ENCODE data around the gene OOSP4B. TPM values are rescaled to one million over a fixed set of nuclear protein-coding genes. Genes with fewer than 3 reads are reported as not detected.
"Not testable (repeated sequence)": the region's sequence is repeated elsewhere in the genome, so short reads cannot be mapped to it uniquely, and the experiment has no call there.

The OOSP4B gene
- total RNA-seq, 1 donor from 2014 or later: not detected

DNA sequence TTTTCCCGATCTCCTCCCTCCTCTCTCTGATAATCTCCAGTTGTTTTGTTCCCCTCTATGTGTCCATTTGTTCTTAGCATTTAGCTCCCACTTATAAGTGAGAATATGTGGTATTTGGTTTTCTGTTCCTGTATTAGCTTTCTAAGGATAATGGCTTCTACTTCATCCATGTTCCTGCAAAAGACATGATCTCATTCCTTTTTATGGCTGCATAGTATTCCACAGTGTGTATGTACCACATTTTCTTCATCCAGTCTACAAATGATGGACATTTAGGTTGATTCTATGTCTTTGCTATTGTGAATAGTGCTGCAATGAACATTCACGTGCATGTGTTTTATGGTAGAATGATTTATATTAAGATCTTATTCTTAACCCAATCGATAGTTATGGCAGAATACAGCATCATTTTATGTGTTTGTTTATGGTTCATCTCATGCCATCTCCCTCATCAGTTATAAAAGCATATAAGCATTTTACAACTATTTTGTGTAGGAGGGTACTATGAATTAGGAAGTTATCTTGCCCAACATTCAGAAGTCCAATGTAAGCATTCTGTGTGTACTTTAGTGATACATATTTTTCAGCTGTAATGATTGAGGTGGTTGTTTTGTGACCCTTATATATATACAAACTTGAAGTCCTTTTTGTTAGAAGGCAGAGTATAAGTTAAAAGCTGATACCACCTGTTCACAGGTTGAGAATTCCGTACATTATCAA is 42.7 kb downstream of the OOSP4B start:
- no peak for DNase-seq (ENCODE audit: low read depth, low spot score)

- no peak for DNase-seq (ENCODE audit: low read depth, low spot score)
Observed at GRCh38 chr11:60064111-60064510, 47.1 kb downstream of the OOSP4B start.

- DNase-seq (ENCODE audit: low read depth, low spot score): no peak
Observed at GRCh38 chr11:60065801-60066200, 48.8 kb downstream of the OOSP4B start.

DNA sequence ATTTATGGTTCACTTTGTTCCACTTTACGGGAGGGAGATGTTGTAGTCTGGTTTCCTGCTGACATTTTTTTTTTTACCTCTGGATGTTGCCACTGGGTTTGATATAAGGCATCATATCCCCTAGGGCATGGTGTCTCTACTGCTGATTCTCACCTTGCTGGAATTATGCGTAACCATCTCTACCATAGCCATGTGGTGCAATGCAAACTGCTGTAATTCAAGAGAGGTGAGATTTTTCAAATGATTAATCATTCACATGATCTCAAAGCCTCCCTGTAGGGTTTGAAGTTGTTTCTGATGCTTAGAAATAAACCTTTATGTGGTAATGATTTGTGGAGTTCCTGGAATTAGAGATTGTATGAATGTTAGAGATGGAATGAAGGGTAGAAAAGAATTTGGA is 52.5 kb downstream of the OOSP4B start:
- DNase-seq (ENCODE audit: low read depth, low spot score): no peak

DNA sequence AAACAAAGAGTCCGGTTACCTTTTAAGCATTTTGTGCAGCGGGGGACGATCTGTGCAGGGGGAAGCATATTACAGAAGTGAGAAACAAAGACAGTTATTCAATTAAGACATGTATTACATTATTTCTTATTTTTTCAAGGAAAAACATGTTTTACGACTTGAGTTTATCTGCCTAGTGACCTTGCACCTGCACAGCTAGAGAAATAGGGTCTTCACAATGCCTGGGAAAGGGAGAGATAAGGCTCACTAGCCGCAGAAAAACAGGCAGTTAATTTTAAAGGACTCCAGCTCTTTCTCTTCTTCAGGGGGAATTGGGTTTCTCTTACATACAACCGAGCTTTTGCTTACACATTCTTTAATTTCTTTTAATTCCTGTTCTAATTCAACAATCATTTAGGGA is 54.7 kb downstream of the OOSP4B start:
- not testable (repeated sequence) for DNase-seq (ENCODE audit: low read depth, low spot score)

DNA sequence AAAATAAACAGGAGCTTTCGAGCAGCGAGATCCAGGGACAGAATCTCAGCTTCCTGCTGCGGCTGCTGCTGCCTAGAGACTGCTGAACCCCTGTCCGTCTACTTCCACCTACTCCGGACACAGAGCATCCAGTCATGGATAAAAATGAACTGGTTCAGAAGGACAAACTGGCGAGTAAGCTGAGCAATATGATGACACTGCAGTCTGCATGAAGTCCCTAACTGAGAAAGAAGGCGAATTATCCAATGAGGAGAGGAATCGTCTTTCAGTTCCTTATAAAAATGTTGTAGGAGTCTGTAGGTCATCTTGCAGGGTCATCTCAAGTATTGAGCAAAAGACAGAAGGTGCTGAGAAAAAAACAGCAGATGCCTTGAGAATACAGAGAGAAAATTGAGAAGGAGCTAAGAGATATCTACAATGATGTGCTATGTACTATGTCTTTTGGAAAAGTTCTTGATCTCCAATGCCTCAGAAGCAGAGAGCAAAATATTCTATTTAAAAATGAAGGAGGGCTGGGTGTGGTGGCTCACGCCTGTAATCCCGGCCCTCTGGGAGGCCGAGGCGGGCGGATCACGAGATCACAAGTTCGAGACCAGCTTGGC is 60.3 kb downstream of the OOSP4B start:
- no peak for DNase-seq (ENCODE audit: low read depth, low spot score)

DNA sequence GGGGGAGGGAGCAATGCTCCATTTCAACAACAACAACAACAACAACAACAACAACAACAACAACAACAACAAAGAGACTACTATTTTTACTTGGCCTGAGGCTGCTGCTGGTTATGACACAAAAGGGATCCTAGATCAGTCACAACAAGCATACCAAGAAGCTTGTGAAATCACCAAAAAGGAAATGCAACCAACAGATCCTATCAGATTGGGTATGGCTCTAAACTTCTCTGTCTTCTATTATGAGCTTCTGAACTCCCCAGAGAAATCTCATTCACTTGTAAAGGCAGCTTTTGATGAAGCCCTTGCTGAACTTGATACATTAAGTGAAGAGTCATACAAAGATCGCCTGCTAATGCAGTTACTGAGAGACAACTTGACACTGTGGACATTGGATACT is 61.0 kb downstream of the OOSP4B start:
- no peak for DNase-seq (ENCODE audit: low read depth, low spot score)

DNA sequence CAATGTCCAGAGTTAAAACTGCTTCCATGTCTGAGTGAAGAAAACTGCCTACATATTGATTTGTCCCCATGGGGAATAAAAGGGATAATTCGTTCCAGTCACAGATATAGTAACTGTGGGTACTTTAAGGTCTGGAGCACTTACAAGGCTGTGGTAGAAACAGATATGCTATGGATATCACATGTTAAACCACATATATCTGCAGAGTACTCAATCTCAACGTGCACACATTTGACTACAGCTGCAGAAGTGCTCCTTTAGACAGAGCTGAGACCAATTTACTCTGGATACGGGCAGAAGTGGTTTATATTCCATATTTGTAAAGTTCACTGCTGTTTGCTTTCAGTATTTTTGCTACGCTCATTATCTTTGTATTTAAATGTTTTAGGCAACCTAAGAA is 61.8 kb downstream of the OOSP4B start:
- no peak for DNase-seq (ENCODE audit: low read depth, low spot score)

DNA sequence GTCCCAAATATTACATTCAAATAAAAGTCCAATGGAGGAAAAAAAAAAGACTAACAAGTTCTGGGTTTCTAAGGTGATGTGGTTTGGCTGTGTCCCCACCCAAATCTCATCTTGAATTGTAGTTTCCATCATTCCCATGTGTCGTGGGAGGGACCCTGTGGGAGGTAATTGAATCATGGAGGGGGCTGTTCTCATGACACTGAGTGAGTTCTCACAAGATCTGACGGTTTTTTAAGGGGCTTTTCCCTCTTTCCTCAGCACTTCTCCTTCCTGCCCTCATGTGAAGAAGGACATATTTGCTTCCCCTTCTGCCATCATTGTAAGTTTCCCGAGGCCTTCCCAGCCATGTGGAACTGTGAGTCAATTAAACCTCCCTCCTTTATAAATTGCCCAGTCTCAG is 63.6 kb downstream of the OOSP4B start:
- DNase-seq (ENCODE audit: low read depth, low spot score): no peak

Other genes starting within 250 kb of the OOSP4B start
- gene MRPL16, start 206.4 kb upstream of the OOSP4B start, total RNA-seq: 53.9 and 63.1 TPM in 2 replicates
- gene CBLIF, start 171.7 kb upstream of the OOSP4B start, total RNA-seq: not detected in 2 replicates
- gene TCN1, start 150.7 kb upstream of the OOSP4B start, total RNA-seq: not detected in 2 replicates
- gene OOSP3, start 138.4 kb upstream of the OOSP4B start, total RNA-seq: not detected in 2 replicates
- not detected in 2 replicates for gene OOSP1, start 78.7 kb upstream of the OOSP4B start, total RNA-seq
- gene OOSP4A, start 53.1 kb upstream of the OOSP4B start, total RNA-seq: not detected in 2 replicates
- not detected in 2 replicates for gene OOSP2, start 23.2 kb downstream of the OOSP4B start, total RNA-seq
- not detected in 2 replicates for gene MS4A3, start 39.5 kb downstream of the OOSP4B start, total RNA-seq
- not detected in 2 replicates for gene MS4A2, start 71.5 kb downstream of the OOSP4B start, total RNA-seq
- 0.33 and 0.60 TPM in 2 replicates for gene MS4A6A, start 165.9 kb downstream of the OOSP4B start, total RNA-seq
- not detected in 2 replicates for gene MS4A4E, start 226.0 kb downstream of the OOSP4B start, total RNA-seq